CD14-positive monocyte (primary cell): ENCODE measurements around the gene DNAJC1. TPM values are rescaled to one million over a fixed set of nuclear protein-coding genes. Genes with fewer than 3 reads are reported as not detected.
"Not testable (repeated sequence)": the region's sequence is repeated elsewhere in the genome, so short reads cannot be mapped to it uniquely, and the experiment has no call there.

Source experiments
- DNase-seq, 3 donors: peaks; one replicate each; pipeline ENCODE4 v3.0.0-alpha.2; 2011 to 2022
- H2AFZ ChIP-seq: 2 replicates; pipeline ENCODE4 v1.6.0; 2012; ENCODE audit warnings: mild to moderate bottlenecking, low read depth, low read length, inconsistent platforms; ENCODE audit not compliant: insufficient read depth, poor library complexity, severe bottlenecking
- H3K27ac ChIP-seq, 2 donors: 1 replicate in 1 of 2; 2 replicates in 1 of 2; pipeline ENCODE4 v1.5.1; 2012 to 2013; ENCODE audit warnings: low read length in 2 of 2, control low read depth in 1 of 2, inconsistent platforms in 1 of 2, low read depth in 1 of 2, mild to moderate bottlenecking in 1 of 2
- H3K27me3 ChIP-seq, 2 donors: one replicate each; pipeline versions ENCODE4 v1.6.0 to v1.6.1; 2011 to 2013; ENCODE audit warnings: low read length in 2 of 2; ENCODE audit not compliant: control insufficient read depth in 2 of 2, insufficient read depth in 2 of 2
- H3K36me3 ChIP-seq, 2 donors: replicated peaks in 1 of 2; 1 replicate in 1 of 2; 2 replicates in 1 of 2; pipeline versions ENCODE4 v1.5.1 to v1.6.1; 2012 to 2013; ENCODE audit warnings: low read length in 2 of 2, control low read depth in 1 of 2, inconsistent platforms in 1 of 2, mild to moderate bottlenecking in 1 of 2; ENCODE audit not compliant: insufficient read depth in 2 of 2, control insufficient read depth in 1 of 2
- H3K4me1 ChIP-seq, 2 donors: 1 replicate in 1 of 2; 2 replicates in 1 of 2; pipeline versions ENCODE4 v1.5.1 to v1.6.1; 2012 to 2013; ENCODE audit warnings: low read length in 2 of 2, control low read depth in 1 of 2, inconsistent platforms in 1 of 2, mild to moderate bottlenecking in 1 of 2, moderate library complexity in 1 of 2; ENCODE audit not compliant: insufficient read depth in 2 of 2, control insufficient read depth in 1 of 2
- H3K4me2 ChIP-seq: replicated peaks from 2 replicates; pipeline ENCODE3; 2012; ENCODE audit warnings: low read length, moderate library complexity, mild to moderate bottlenecking; ENCODE audit not compliant: poor library complexity, severe bottlenecking; ENCODE audit errors: extremely low read depth
- H3K4me3 ChIP-seq, 3 experiments: fragments of 200-600 bp in 1 of 3; sonication (generic) in 1 of 3; replicated peaks in 1 of 3; 1 replicate in 2 of 3; 2 replicates in 1 of 3; pipeline ENCODE4 v1.5.1; 2011 to 2013; ENCODE audit warnings: low read length in 3 of 3, mild to moderate bottlenecking in 3 of 3, control low read depth in 2 of 3, low read depth in 2 of 3, inconsistent platforms in 1 of 3, moderate library complexity in 1 of 3
- H3K79me2 ChIP-seq: 2 replicates; pipeline ENCODE4 v1.6.0; 2012; ENCODE audit warnings: mild to moderate bottlenecking, control low read depth, inconsistent platforms, low read length, moderate library complexity; ENCODE audit not compliant: insufficient read depth
- H3K9ac ChIP-seq: 2 replicates; pipeline ENCODE4 v1.6.0; 2017; ENCODE audit warnings: low read length, mild to moderate bottlenecking; ENCODE audit not compliant: insufficient read depth, poor library complexity, severe bottlenecking
- H3K9me3 ChIP-seq, 2 donors: replicated peaks in 1 of 2; 1 replicate in 1 of 2; 2 replicates in 1 of 2; pipeline versions ENCODE4 v1.5.1 to v1.6.1; 2012 to 2013; ENCODE audit warnings: low read length in 2 of 2, control low read depth in 1 of 2; ENCODE audit not compliant: control insufficient read depth in 1 of 2, insufficient read depth in 1 of 2
- H4K20me1 ChIP-seq: 2 replicates; pipeline ENCODE4 v1.6.0; 2012; ENCODE audit warnings: mild to moderate bottlenecking, low read length, control low read depth, moderate library complexity; ENCODE audit not compliant: insufficient read depth
- H3K27ac Mint-ChIP-seq, 7 donors: one replicate each; pipeline ENCODE4 v1.8.0; 2020; ENCODE audit warnings: mild to moderate bottlenecking in 7 of 7, mixed read lengths in 7 of 7, moderate library complexity in 6 of 7, inconsistent platforms in 2 of 7
- H3K27me3 Mint-ChIP-seq, 3 donors: one replicate each; pipeline ENCODE4 v1.8.0; 2021 to 2022; ENCODE audit warnings: low read depth in 3 of 3, mild to moderate bottlenecking in 3 of 3, mixed read lengths in 3 of 3, moderate library complexity in 3 of 3, inconsistent platforms in 1 of 3
- H3K36me3 Mint-ChIP-seq, 2 donors: one replicate each; pipeline ENCODE4 v1.8.0; 2020; ENCODE audit warnings: mixed read lengths in 2 of 2, inconsistent platforms in 1 of 2, mild to moderate bottlenecking in 1 of 2
- H3K4me1 Mint-ChIP-seq: one replicate; pipeline ENCODE4 v1.8.0; 2020; ENCODE audit warnings: mild to moderate bottlenecking, mixed read lengths
- H3K4me3 Mint-ChIP-seq, 2 donors: one replicate each; pipeline ENCODE4 v1.8.0; 2020; ENCODE audit warnings: mild to moderate bottlenecking in 2 of 2, mixed read lengths in 2 of 2, moderate library complexity in 1 of 2
- H3K9me3 Mint-ChIP-seq, 7 donors: one replicate each; pipeline ENCODE4 v1.8.0; 2020 to 2022; ENCODE audit warnings: mixed read lengths in 7 of 7, mild to moderate bottlenecking in 6 of 7, moderate library complexity in 6 of 7, inconsistent platforms in 2 of 7
- WGBS: methylation state at CpG from one replicate; pipeline ENCODE4 v1.1.5; 2013; ENCODE audit warnings: missing lambda C conversion rate; ENCODE audit not compliant: insufficient coverage; 5-methylcytosine and 5-hydroxymethylcytosine counted together
- intact Hi-C, 2 donors: fragments of 100-400 bp; cut with micrococcal nuclease; formaldehyde crosslinking; loops; one replicate each; pipeline versions ENCODE4 v1.15.0 to v1.15.1; 2023
- polyA plus RNA-seq, 3 donors: library from polyadenylated mRNA; depleted of rRNA in 1 of 3; unstranded in 2 of 3; stranded (reverse) in 1 of 3; fragments of 300-500 nt in 2 of 3; fragments of >200 nt in 1 of 3; fragmentation: Illumina TruSeq in 2 of 3; gene quantifications; 1 replicate in 2 of 3; 2 replicates in 1 of 3; pipeline ENCODE4 v1.2.3, GENCODE V29; 2012 to 2021
- TF ChIP-seq, protein P1 (sequence below): fragments of 200-600 bp; IDR thresholded peaks from one replicate; pipeline ENCODE4 v1.8.0; 2022; ENCODE audit warnings: antibody characterized with exemption, mild to moderate bottlenecking

DNAJC1 gene
- polyA plus RNA-seq, 3 donors: 11.4 to 12.9 (median 12.5) TPM

DNA sequence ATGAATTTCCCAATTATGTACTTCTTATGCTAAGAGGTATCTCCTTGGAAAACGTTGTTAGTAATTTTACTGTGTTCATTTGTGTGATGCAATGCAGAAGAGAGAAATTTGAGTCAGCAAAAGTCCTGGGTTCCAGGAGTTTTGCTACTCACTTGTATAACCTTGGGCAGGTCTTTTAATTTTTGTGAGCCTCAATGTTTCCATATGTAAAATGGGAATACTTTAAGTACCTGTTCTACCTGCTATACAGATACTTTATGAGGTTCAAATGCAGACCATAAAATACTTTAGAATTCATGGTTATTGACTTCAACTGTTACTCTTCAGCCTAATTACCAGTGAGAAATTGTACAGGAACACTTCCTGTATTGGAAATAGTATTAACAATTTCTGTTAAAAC, 284.0 kb downstream of the DNAJC1 start:
- TF ChIP-seq, protein P1, sequence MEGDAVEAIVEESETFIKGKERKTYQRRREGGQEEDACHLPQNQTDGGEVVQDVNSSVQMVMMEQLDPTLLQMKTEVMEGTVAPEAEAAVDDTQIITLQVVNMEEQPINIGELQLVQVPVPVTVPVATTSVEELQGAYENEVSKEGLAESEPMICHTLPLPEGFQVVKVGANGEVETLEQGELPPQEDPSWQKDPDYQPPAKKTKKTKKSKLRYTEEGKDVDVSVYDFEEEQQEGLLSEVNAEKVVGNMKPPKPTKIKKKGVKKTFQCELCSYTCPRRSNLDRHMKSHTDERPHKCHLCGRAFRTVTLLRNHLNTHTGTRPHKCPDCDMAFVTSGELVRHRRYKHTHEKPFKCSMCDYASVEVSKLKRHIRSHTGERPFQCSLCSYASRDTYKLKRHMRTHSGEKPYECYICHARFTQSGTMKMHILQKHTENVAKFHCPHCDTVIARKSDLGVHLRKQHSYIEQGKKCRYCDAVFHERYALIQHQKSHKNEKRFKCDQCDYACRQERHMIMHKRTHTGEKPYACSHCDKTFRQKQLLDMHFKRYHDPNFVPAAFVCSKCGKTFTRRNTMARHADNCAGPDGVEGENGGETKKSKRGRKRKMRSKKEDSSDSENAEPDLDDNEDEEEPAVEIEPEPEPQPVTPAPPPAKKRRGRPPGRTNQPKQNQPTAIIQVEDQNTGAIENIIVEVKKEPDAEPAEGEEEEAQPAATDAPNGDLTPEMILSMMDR: no peak
- intact Hi-C loops: no loop called here
- WGBS: 0% methylated on average over 1 of the region's 1 CpG
- no peaks in the 10 kb centered on the region for H3K27me3 Mint-ChIP-seq
- H4K20me1 ChIP-seq: peaks cover 33% of the 10 kb centered on the region
- H3K4me2 ChIP-seq: no peak overlapping the region
- peaks cover 41 to 49% of the 10 kb centered on the region in 2 donors for H3K36me3 Mint-ChIP-seq
- H3K9me3 ChIP-seq: no peaks in the 10 kb centered on the region
- peaks cover 8% of the 10 kb centered on the region for H3K4me1 Mint-ChIP-seq
- no peak overlapping the region for H3K27ac Mint-ChIP-seq
- peaks cover under 1 to 7% of the 10 kb centered on the region in 2 donors for H3K4me1 ChIP-seq
- no peak overlapping the region for H3K4me3 ChIP-seq
- DNase-seq: no peak
- H3K79me2 ChIP-seq: peaks cover 12% of the 10 kb centered on the region
- no peaks in the 10 kb centered on the region for H3K27me3 ChIP-seq
- H3K4me3 Mint-ChIP-seq: no peak overlapping the region
- H3K27ac ChIP-seq: no peak overlapping the region
- H3K9me3 Mint-ChIP-seq: peaks cover 0 to 7% (median 2%) of the 10 kb centered on the region in 7 donors
- H3K9ac ChIP-seq: no peak overlapping the region
- no peak overlapping the region for H2AFZ ChIP-seq
- peaks cover 28 to 40% of the 10 kb centered on the region in 2 donors for H3K36me3 ChIP-seq

DNA sequence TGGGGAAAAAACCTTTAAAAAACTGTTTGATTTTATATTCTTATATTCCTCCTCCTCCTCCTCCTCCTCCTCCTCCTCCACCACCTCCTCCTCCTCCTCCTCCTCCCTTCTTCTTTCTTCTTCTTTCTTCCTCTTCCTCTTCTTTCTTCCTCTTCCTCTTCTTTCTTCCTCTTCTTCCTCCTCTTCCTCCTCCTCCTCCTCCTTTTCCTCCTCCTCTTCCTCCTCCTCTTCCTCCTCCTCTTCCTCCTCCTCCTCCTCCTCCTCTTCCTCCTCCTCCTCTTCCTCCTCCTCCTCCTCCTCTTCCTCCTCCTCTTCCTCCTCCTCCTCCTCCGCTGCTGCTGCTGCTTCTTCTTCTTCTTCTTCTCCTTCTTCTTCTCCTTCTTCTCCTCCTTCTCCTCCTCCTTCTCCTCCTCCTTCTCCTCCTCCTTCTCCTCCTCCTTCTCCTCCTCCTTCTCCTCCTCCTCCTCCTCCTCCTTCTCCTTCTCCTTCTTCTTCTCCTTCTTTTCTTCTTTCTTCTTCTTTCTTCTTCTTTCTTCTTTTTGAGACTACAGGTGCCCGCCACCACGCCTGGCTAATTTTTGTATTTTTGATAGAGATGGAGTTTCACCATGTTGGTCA, 286.0 kb downstream of the DNAJC1 start:
- not testable (repeated sequence) for H3K27me3 Mint-ChIP-seq

More for the DNA sequence above, 286.0 kb downstream of the DNAJC1 start:
- Histone ChIP-seq H3K36me3 (peaks cover 41 to 58% of the 10 kb centered on the region in 2 donors), H4K20me1 (peaks cover 23% of the 10 kb centered on the region), H3K79me2 (peaks cover 13% of the 10 kb centered on the region)
- H3K9me3 ChIP-seq, H3K4me3 Mint-ChIP-seq, intact Hi-C loops, H2AFZ ChIP-seq, H3K4me1 ChIP-seq, H3K9me3 Mint-ChIP-seq, H3K9ac ChIP-seq, DNase-seq, H3K27ac ChIP-seq, H3K27me3 ChIP-seq, H3K4me3 ChIP-seq, H3K4me2 ChIP-seq, H3K4me1 Mint-ChIP-seq: not testable (repeated sequence)
- 78% methylated on average over 1 of the region's 3 CpGs for WGBS
- Mint-ChIP-seq H3K36me3 (peaks cover 47 to 58% of the 10 kb centered on the region in 2 donors), H3K27ac (peak overlapping the region in 1 of 7 donors; percentile 28)
